T-cell (primary cell): Measurements from ENCODE around the gene PREX1. TPM values are rescaled to one million over a fixed set of nuclear protein-coding genes. Genes with fewer than 3 reads are reported as not detected.
A peak's percentile ranks its signal among the peaks of the same experiment; 100 is the strongest.

Experiments used
- ATAC-seq, 4 experiments: fragments of 200-7000 bp in 3 of 4; fragments of 150-1000 bp in 1 of 4; cut with Tn5 transposase; replicated peaks in 1 of 4; 1 replicate in 3 of 4; 2 replicates in 1 of 4; pipeline ENCODE4 v1.10.0; 2021; ENCODE audit warnings: moderate library complexity in 3 of 4, mild to moderate bottlenecking in 2 of 4, moderate number of reproducible peaks in 1 of 4
- CTCF ChIA-PET, 2 donors: fragments of 300-600 bp; sonication (Branson Sonifier 250); formaldehyde crosslinking; loops; one replicate each; lab custom pipeline; 2022; ENCODE audit warnings: antibody characterized with exemption in 2 of 2; lab: Charles Lee
- POLR2A ChIA-PET, 2 donors: fragments of 300-600 bp; sonication (Branson Sonifier 250); formaldehyde crosslinking; loops; one replicate each; lab custom pipeline; 2022; ENCODE audit warnings: antibody characterized with exemption in 2 of 2; lab: Charles Lee
- DNase-seq, 35 experiments: peaks; one replicate each; pipeline versions ENCODE4 v3.0.0 to v3.0.0-alpha.2; 2013 to 2023
- H3K27ac ChIP-seq: one replicate; pipeline ENCODE4 v1.5.1; 2013; ENCODE audit warnings: low read length
- H3K27me3 ChIP-seq, 2 experiments: replicated peaks in 1 of 2; 1 replicate in 1 of 2; 2 replicates in 1 of 2; pipeline versions ENCODE4 v1.6.1 to v1.7.0; 2013; ENCODE audit warnings: low read length in 1 of 2, mixed read lengths in 1 of 2; ENCODE audit not compliant: control insufficient read depth in 2 of 2, insufficient read depth in 2 of 2; ENCODE audit errors: extremely low read depth in 1 of 2
- H3K36me3 ChIP-seq, 2 donors: 1 replicate in 1 of 2; 2 replicates in 1 of 2; pipeline versions ENCODE4 v1.6.1 to v1.7.0; 2013; ENCODE audit warnings: low read length in 1 of 2; ENCODE audit not compliant: control insufficient read depth in 2 of 2, insufficient read depth in 1 of 2; ENCODE audit errors: extremely low read depth in 1 of 2
- H3K4me1 ChIP-seq, 2 experiments: 1 replicate in 1 of 2; 2 replicates in 1 of 2; pipeline versions ENCODE4 v1.6.1 to v1.7.0; 2013; ENCODE audit warnings: low read length in 2 of 2, mixed read lengths in 1 of 2; ENCODE audit not compliant: insufficient read depth in 2 of 2, control insufficient read depth in 1 of 2; ENCODE audit errors: extremely low read depth in 1 of 2
- H3K4me3 ChIP-seq, 2 donors: 1 replicate in 1 of 2; 2 replicates in 1 of 2; pipeline versions ENCODE4 v1.5.1 to v1.7.0; 2013; ENCODE audit warnings: mild to moderate bottlenecking in 2 of 2, low read length in 1 of 2, moderate library complexity in 1 of 2; ENCODE audit not compliant: control insufficient read depth in 1 of 2; ENCODE audit errors: extremely low read depth in 1 of 2
- H3K9me3 ChIP-seq: 2 replicates; pipeline ENCODE4 v1.7.0; 2013
- H3K27ac Mint-ChIP-seq, 2 donors: one replicate each; pipeline ENCODE4 v1.8.0; 2020 to 2021; ENCODE audit warnings: mild to moderate bottlenecking in 2 of 2, mixed read lengths in 2 of 2
- H3K27me3 Mint-ChIP-seq, 2 donors: one replicate each; pipeline ENCODE4 v1.8.0; 2021 to 2022; ENCODE audit warnings: mixed read lengths in 2 of 2
- H3K36me3 Mint-ChIP-seq: one replicate; pipeline ENCODE4 v1.8.0; 2021; ENCODE audit warnings: mixed read lengths
- H3K4me1 Mint-ChIP-seq, 3 donors: one replicate each; pipeline ENCODE4 v1.8.0; 2020 to 2022; ENCODE audit warnings: mixed read lengths in 3 of 3, mild to moderate bottlenecking in 1 of 3
- H3K4me3 Mint-ChIP-seq, 3 donors: one replicate each; pipeline ENCODE4 v1.8.0; 2020 to 2022; ENCODE audit warnings: mild to moderate bottlenecking in 3 of 3, mixed read lengths in 3 of 3, moderate library complexity in 3 of 3
- H3K9me3 Mint-ChIP-seq, 3 donors: one replicate each; pipeline ENCODE4 v1.8.0; 2020 to 2022; ENCODE audit warnings: mixed read lengths in 3 of 3
- WGBS: methylation state at CpG from one replicate; pipeline ENCODE4 v1.1.5; 2013; ENCODE audit warnings: missing lambda C conversion rate; ENCODE audit not compliant: insufficient coverage; 5-methylcytosine and 5-hydroxymethylcytosine counted together
- total RNA-seq, 35 experiments: library from RNA in 6 of 35; stranded (reverse) in 6 of 35; fragments of 120-200 nt in 1 of 35; gene quantifications; one replicate each; pipeline versions ENCODE4 v1.2.1 to v1.2.4 and lab custom pipeline; 2013 to 2026

Gene PREX1
- total RNA-seq, 5 donors from 2014 or later (not counting 1 experiment from before 2014, with no cell fraction given) = 99.2 to 181 (median 137) TPM

GRCh38 chr20:48701702-48702101 is 126.1 kb downstream of the PREX1 start:
- Histone ChIP-seq H3K4me3 (no peak overlapping the region), H3K36me3 (peaks cover 8 to 87% of the 10 kb centered on the region in 2 donors), H3K27me3 (no peaks in the 10 kb centered on the region), H3K4me1 (peaks cover 0 to 23% of the 10 kb centered on the region in 2 experiments), H3K27ac (no peak overlapping the region), H3K9me3 (no peaks in the 10 kb centered on the region)
- ChIA-PET POLR2A (no interaction called here), CTCF (no interaction called here)
- H3K9me3 Mint-ChIP-seq = no peaks in the 10 kb centered on the region
- H3K27ac Mint-ChIP-seq = no peak overlapping the region
- DNase-seq (no peak), ATAC-seq (no peak)
- 100% methylated on average over 3 of the region's 7 CpGs for WGBS
- no peak overlapping the region for H3K4me3 Mint-ChIP-seq
- peaks cover 14 to 48% (median 25%) of the 10 kb centered on the region in 3 donors for H3K4me1 Mint-ChIP-seq
- H3K36me3 Mint-ChIP-seq = peaks cover 53% of the 10 kb centered on the region
- no peaks in the 10 kb centered on the region for H3K27me3 Mint-ChIP-seq

- H3K4me1 Mint-ChIP-seq = peaks cover 8 to 32% (median 11%) of the 10 kb centered on the region in 3 donors
- H3K9me3 Mint-ChIP-seq = no peaks in the 10 kb centered on the region
- H3K27ac Mint-ChIP-seq = peak overlapping the region in 1 of 2 donors; percentile 7
- H3K9me3 ChIP-seq = no peaks in the 10 kb centered on the region
- no peaks in the 10 kb centered on the region for H3K27me3 Mint-ChIP-seq
- H3K4me3 Mint-ChIP-seq = no peak overlapping the region
- H3K27me3 ChIP-seq = no peaks in the 10 kb centered on the region
- POLR2A ChIA-PET = no interaction called here
- H3K27ac ChIP-seq = no peak overlapping the region
- no peak for ATAC-seq
- peaks cover 0 to 13% of the 10 kb centered on the region in 2 experiments for H3K4me1 ChIP-seq
- WGBS = 96% methylated on average over 9 of the region's 13 CpGs
- CTCF ChIA-PET = no interaction called here
- H3K4me3 ChIP-seq = no peak overlapping the region
- no peak for DNase-seq
- peaks cover 55% of the 10 kb centered on the region for H3K36me3 Mint-ChIP-seq
- H3K36me3 ChIP-seq = peaks cover 8 to 84% of the 10 kb centered on the region in 2 donors
Observed at GRCh38 chr20:48698507-48699267, 129.1 kb downstream of the PREX1 start.

GRCh38 chr20:48697845-48698491 is 129.8 kb downstream of the PREX1 start:
- WGBS = 93% methylated on average over 7 of the region's 8 CpGs
- Mint-ChIP-seq H3K9me3 (no peaks in the 10 kb centered on the region), H3K27ac (peak overlapping the region in 1 of 2 donors; percentile 7), H3K4me3 (no peak overlapping the region), H3K27me3 (no peaks in the 10 kb centered on the region), H3K36me3 (peaks cover 54% of the 10 kb centered on the region), H3K4me1 (peaks cover 8 to 32% (median 11%) of the 10 kb centered on the region in 3 donors)
- DNase-seq (no peak), ATAC-seq (no peak)
- peaks cover 0 to 10% of the 10 kb centered on the region in 2 experiments for H3K4me1 ChIP-seq
- CTCF ChIA-PET = no interaction called here
- H3K27ac ChIP-seq = no peak overlapping the region
- no peaks in the 10 kb centered on the region for H3K27me3 ChIP-seq
- H3K9me3 ChIP-seq = no peaks in the 10 kb centered on the region
- POLR2A ChIA-PET = no interaction called here
- no peak overlapping the region for H3K4me3 ChIP-seq
- H3K36me3 ChIP-seq = peaks cover 7 to 77% of the 10 kb centered on the region in 2 donors

GRCh38 chr20:48696671-48697070 is 131.1 kb downstream of the PREX1 start:
- Histone ChIP-seq H3K36me3 (peaks cover 0 to 75% of the 10 kb centered on the region in 2 donors), H3K9me3 (no peaks in the 10 kb centered on the region), H3K27me3 (no peaks in the 10 kb centered on the region), H3K4me1 (peaks cover 0 to 9% of the 10 kb centered on the region in 2 experiments), H3K27ac (no peak overlapping the region), H3K4me3 (no peak overlapping the region)
- Mint-ChIP-seq H3K27me3 (no peaks in the 10 kb centered on the region), H3K4me3 (no peak overlapping the region), H3K36me3 (peaks cover 53% of the 10 kb centered on the region), H3K27ac (no peak overlapping the region), H3K4me1 (peaks cover 8 to 29% (median 9%) of the 10 kb centered on the region in 3 donors), H3K9me3 (no peaks in the 10 kb centered on the region)
- CTCF ChIA-PET = no interaction called here
- WGBS = 100% methylated on average over 1 of the region's 4 CpGs
- ATAC-seq = no peak
- DNase-seq = no peak
- POLR2A ChIA-PET = no interaction called here

GRCh38 chr20:48695738-48696137 is 132.1 kb downstream of the PREX1 start:
- no peak overlapping the region for H3K4me3 Mint-ChIP-seq
- no peak for DNase-seq
- no peaks in the 10 kb centered on the region for H3K9me3 ChIP-seq
- no peaks in the 10 kb centered on the region for H3K27me3 Mint-ChIP-seq
- peaks cover 8 to 36% (median 11%) of the 10 kb centered on the region in 3 donors for H3K4me1 Mint-ChIP-seq
- H3K4me1 ChIP-seq = peaks cover 0 to 15% of the 10 kb centered on the region in 2 experiments
- ATAC-seq = no peak
- no peak overlapping the region for H3K27ac Mint-ChIP-seq
- ChIA-PET POLR2A (no interaction called here), CTCF (no interaction called here)
- no peak overlapping the region for H3K27ac ChIP-seq
- H3K4me3 ChIP-seq = no peak overlapping the region
- H3K36me3 ChIP-seq = peaks cover 5 to 78% of the 10 kb centered on the region in 2 donors
- H3K9me3 Mint-ChIP-seq = no peaks in the 10 kb centered on the region
- H3K36me3 Mint-ChIP-seq = peaks cover 56% of the 10 kb centered on the region
- no peaks in the 10 kb centered on the region for H3K27me3 ChIP-seq

- peaks cover 8 to 36% (median 11%) of the 10 kb centered on the region in 3 donors for H3K4me1 Mint-ChIP-seq
Observed at GRCh38 chr20:48695255-48695654, 132.5 kb downstream of the PREX1 start.

More at GRCh38 chr20:48695255-48695654, 132.5 kb downstream of the PREX1 start:
- no peak for ATAC-seq
- H3K4me3 ChIP-seq = no peak overlapping the region
- Mint-ChIP-seq H3K4me3 (no peak overlapping the region), H3K9me3 (no peaks in the 10 kb centered on the region), H3K36me3 (peaks cover 52% of the 10 kb centered on the region), H3K27me3 (no peaks in the 10 kb centered on the region), H3K27ac (peak overlapping the region; percentile 2 to 29)
- H3K27ac ChIP-seq = no peak overlapping the region
- H3K9me3 ChIP-seq = no peaks in the 10 kb centered on the region
- DNase-seq = no peak
- ChIA-PET CTCF (no interaction called here), POLR2A (interaction anchor here in 1 of 2 donors (0.7 kb wide), 1 partner anchor 47 kb away, joined by 3 read pairs; no protein-coding TSS in a partner anchor)
- peaks cover 5 to 76% of the 10 kb centered on the region in 2 donors for H3K36me3 ChIP-seq
- H3K4me1 ChIP-seq = peaks cover 0 to 17% of the 10 kb centered on the region in 2 experiments
- no peaks in the 10 kb centered on the region for H3K27me3 ChIP-seq
- WGBS = 100% methylated on average over 1 of the region's 2 CpGs
